Measurements from ENCODE around the gene NTMT1.

The NTMT1 gene

GRCh38 chr9:129637102-129637501, 11.1 kb downstream of the NTMT1 start:
- Histone ChIP-seq H3K4me3 (ENCODE audit: low read length) (no peak overlapping the region), H3K27me3 (ENCODE audit: control insufficient read depth, insufficient read depth, low read length) (no peaks in the 10 kb centered on the region), H3K36me3 (ENCODE audit: control insufficient read depth, insufficient read depth, low read length) (peaks cover 31% of the 10 kb centered on the region), H3K9ac (ENCODE audit: low read length) (no peak overlapping the region), H3K4me1 (ENCODE audit: control insufficient read depth, insufficient read depth, low read length) (peaks cover 24% of the 10 kb centered on the region), H3K9me3 (ENCODE audit: control insufficient read depth, low read length) (no peaks in the 10 kb centered on the region)

- H3K36me3 ChIP-seq (ENCODE audit: control insufficient read depth, insufficient read depth, low read length) = peaks cover 24% of the 10 kb centered on the region
- H3K4me1 ChIP-seq (ENCODE audit: control insufficient read depth, insufficient read depth, low read length) = peaks cover 24% of the 10 kb centered on the region
- H3K27me3 ChIP-seq (ENCODE audit: control insufficient read depth, insufficient read depth, low read length) = no peaks in the 10 kb centered on the region
- H3K4me3 ChIP-seq (ENCODE audit: low read length) = no peak overlapping the region
- no peaks in the 10 kb centered on the region for H3K9me3 ChIP-seq (ENCODE audit: control insufficient read depth, low read length)
- H3K9ac ChIP-seq (ENCODE audit: low read length) = no peak overlapping the region
These were observed 11.9 kb downstream of the NTMT1 start for GRCh38 chr9:129637673-129638439.

- Histone ChIP-seq H3K27me3 (ENCODE audit: control insufficient read depth, insufficient read depth, low read length) (no peaks in the 10 kb centered on the region), H3K4me3 (ENCODE audit: low read length) (no peak overlapping the region), H3K36me3 (ENCODE audit: control insufficient read depth, insufficient read depth, low read length) (peaks cover 19% of the 10 kb centered on the region), H3K9me3 (ENCODE audit: control insufficient read depth, low read length) (no peaks in the 10 kb centered on the region), H3K4me1 (ENCODE audit: control insufficient read depth, insufficient read depth, low read length) (peaks cover 24% of the 10 kb centered on the region), H3K9ac (ENCODE audit: low read length) (no peak overlapping the region)
These were observed 13.2 kb downstream of the NTMT1 start for GRCh38 chr9:129639034-129639630.

DNA sequence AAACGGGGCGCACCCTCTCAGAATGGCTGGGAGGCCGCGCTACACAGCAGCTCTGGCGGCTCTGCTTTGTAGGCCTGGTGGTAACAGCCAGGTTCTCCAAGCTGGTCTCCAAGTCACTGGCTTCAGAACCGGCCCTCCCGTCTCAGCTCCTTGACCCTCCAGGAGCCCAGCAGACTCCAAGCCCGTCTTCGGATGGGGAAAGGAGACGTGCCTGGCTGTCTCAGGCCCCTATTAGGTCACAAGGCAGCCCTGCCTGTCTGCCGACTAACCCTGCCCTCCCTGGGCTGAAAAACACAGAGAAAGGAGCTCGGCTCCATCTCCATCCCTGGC, 13.8 kb downstream of the NTMT1 start:
- H3K4me3 ChIP-seq (ENCODE audit: low read length) = no peak overlapping the region
- H3K9me3 ChIP-seq (ENCODE audit: control insufficient read depth, low read length) = no peaks in the 10 kb centered on the region
- H3K27me3 ChIP-seq (ENCODE audit: control insufficient read depth, insufficient read depth, low read length) = no peaks in the 10 kb centered on the region
- H3K36me3 ChIP-seq (ENCODE audit: control insufficient read depth, insufficient read depth, low read length) = peaks cover 18% of the 10 kb centered on the region
- peak overlapping the region; percentile 28 for H3K9ac ChIP-seq (ENCODE audit: low read length)
- peaks cover 24% of the 10 kb centered on the region for H3K4me1 ChIP-seq (ENCODE audit: control insufficient read depth, insufficient read depth, low read length)

DNA sequence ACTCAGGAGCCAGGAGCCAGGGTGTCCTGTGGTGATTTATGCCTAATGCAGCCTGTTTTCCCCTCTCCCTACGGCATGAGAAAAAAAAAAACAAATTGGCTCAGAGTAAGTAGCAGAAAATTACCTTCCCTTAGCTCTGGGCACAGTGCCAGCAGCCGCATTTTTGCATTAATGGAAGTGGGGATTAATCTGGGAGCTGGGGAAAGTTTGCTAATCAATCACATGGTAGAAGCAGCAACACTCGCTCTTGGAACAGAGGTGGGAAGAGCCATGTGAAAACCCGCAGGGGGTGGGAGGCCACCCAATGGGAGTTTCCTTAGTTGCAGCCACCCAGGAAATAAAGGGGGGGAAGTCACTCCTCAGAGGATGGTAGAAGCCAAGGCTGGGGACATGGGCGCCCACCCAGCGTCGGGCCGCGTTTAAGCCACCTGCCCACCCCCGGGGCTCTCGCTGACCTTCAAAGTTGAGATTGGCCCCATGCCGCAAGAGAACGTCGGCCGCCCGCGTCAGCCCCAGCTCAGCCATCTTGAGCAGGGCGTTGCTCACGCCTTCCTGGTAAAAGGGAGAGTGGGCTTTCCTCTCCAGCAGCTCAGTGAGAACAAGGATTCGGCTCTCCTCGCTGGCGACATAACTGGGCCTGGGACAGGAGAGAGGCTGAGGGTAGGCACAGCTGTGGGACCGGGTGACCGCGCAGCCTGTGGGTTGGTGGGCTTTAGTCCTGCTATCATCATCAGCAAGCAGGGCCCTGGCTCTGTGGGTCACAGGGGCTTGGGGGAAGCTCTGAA, 14.3 kb downstream of the NTMT1 start:
- Histone ChIP-seq H3K9me3 (ENCODE audit: control insufficient read depth, low read length) (no peaks in the 10 kb centered on the region), H3K4me1 (ENCODE audit: control insufficient read depth, insufficient read depth, low read length) (peaks cover 24% of the 10 kb centered on the region), H3K36me3 (ENCODE audit: control insufficient read depth, insufficient read depth, low read length) (peaks cover 18% of the 10 kb centered on the region), H3K4me3 (ENCODE audit: low read length) (peak overlapping the region; percentile 71), H3K9ac (ENCODE audit: low read length) (peak overlapping the region; percentile 84), H3K27me3 (ENCODE audit: control insufficient read depth, insufficient read depth, low read length) (no peaks in the 10 kb centered on the region)

DNA sequence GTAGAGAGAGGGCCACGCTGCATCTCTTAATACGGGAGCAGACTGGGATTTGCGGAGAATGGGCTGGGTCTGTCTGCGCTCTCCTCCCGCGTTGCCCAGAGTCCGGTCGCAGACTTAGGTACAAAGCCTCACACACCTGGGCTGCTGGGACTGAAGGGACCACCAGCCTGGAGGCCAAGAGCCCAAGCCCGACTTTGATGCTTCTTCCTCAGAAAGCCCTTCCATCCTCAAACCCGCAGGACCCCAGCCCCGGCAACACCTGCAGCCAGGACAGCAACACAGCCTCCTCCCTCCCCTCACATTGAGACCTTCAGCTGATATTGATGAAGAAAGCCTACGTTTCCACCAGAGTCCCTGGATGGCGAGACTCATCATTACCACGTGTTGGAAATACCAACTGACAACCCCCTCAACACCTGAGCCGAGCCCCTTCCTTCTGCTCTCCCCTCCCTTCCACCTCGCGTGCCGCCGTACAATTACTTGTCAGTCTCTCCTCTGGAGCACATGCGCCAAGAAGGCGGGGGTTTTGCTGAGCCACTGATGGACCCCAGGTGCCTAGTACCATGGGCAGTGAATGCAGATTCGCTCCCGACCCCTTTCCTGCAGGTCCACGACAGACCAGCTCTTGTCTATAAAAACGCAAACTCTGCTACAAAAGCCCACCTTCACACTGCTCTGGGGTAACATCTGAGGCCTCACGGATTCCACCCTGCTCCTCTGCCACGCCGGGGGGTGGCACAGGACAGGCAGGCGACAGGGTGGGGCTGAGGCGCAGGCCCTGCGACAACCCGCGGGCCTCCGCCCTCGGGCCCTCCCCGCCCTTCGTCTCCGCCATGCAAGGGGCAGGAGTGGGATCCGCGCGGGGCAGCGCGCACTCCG, 15.1 kb downstream of the NTMT1 start:
- H3K27me3 ChIP-seq (ENCODE audit: control insufficient read depth, insufficient read depth, low read length) = no peaks in the 10 kb centered on the region
- H3K4me3 ChIP-seq (ENCODE audit: low read length) = peak overlapping the region; percentile 71

DNA sequence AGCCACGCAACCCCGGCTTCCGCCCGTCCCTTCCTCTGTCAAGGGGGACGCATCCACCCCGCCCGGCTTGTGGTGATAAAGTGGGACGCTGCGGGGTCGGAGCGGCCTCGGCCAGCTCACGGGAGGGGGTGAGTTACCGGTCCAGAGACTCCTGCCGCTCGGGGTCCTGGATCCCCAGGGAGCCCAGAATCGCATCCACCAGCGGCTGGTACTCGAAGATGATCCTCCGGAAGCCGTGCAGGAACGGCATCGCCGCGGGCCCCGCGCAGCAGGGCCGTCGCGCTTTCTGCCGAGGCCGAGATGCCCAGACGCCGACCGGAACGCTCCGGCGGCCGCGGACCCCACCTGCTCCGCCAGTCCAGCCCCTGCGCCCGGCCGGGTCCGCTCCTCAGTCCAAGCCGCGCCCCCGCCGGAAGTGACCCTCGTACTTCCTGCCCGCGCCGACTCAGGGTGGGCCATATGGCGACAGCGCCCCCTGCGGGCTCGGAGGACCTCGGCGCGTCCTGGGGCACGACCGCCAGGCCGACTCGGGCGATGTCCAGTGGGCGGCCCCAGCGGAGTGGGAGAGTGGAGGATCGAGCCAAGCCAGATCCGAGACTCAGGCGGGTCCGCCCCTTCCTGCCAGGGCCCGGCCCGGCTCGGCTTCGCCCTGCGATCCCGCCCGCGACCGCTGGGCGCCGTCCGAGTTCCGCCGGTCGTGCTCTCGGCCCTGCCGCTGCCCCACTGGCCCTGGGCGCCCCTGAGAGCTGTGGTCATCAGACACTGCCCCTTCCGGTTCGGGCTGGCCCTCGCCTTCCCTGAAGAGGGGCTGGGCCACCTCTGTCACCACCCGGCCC, 16.0 kb downstream of the NTMT1 start, which contains the start of gene ASB6:
Gene ASB6, minus strand, starts transcription at position 402 of the 836 bp plus-strand sequence. Its CDS starts 152 bp downstream, at position 250.
- Histone ChIP-seq H3K9ac (ENCODE audit: low read length) (peak within 1 kb of the TSS; percentile 84), H3K27me3 (ENCODE audit: control insufficient read depth, insufficient read depth, low read length) (no peaks in the 10 kb centered on the region), H3K4me1 (ENCODE audit: control insufficient read depth, insufficient read depth, low read length) (peaks cover 24% of the 10 kb centered on the region), H3K4me3 (ENCODE audit: low read length) (peak within 1 kb of the TSS; percentile 71), H3K9me3 (ENCODE audit: control insufficient read depth, low read length) (no peaks in the 10 kb centered on the region), H3K36me3 (ENCODE audit: control insufficient read depth, insufficient read depth, low read length) (peaks cover 17% of the 10 kb centered on the region)

More for the DNA sequence above, 15.1 kb downstream of the NTMT1 start:
- H3K9ac ChIP-seq (ENCODE audit: low read length) = peak overlapping the region; percentile 84
- H3K9me3 ChIP-seq (ENCODE audit: control insufficient read depth, low read length) = no peaks in the 10 kb centered on the region
- H3K36me3 ChIP-seq (ENCODE audit: control insufficient read depth, insufficient read depth, low read length) = peaks cover 18% of the 10 kb centered on the region
- H3K4me1 ChIP-seq (ENCODE audit: control insufficient read depth, insufficient read depth, low read length) = peaks cover 24% of the 10 kb centered on the region

DNA sequence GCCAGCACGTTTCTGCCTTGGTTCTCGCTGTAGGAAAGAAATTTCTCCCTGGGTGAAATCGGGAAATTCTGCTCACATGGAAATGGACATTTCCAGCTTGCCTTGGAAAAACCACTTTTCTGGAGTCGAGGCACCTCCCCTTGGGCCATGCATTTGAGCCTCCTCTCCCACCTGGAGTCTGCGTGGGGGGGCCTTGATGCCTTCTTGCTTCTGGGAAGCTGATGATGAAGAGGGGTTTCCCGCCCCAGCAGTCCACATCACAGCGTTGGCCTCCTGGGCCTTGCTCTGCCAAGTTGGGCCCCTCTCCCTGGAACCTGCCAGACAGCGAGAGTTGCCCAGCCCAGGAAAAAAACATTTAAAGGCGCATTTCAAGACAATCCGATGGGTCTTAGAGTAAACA, 17.7 kb downstream of the NTMT1 start:
- no peak overlapping the region for H3K4me3 ChIP-seq (ENCODE audit: low read length)
- peaks cover 24% of the 10 kb centered on the region for H3K4me1 ChIP-seq (ENCODE audit: control insufficient read depth, insufficient read depth, low read length)
- no peaks in the 10 kb centered on the region for H3K27me3 ChIP-seq (ENCODE audit: control insufficient read depth, insufficient read depth, low read length)
- peaks cover 3% of the 10 kb centered on the region for H3K36me3 ChIP-seq (ENCODE audit: control insufficient read depth, insufficient read depth, low read length)
- H3K9ac ChIP-seq (ENCODE audit: low read length) = no peak overlapping the region
- no peaks in the 10 kb centered on the region for H3K9me3 ChIP-seq (ENCODE audit: control insufficient read depth, low read length)

GRCh38 chr9:129644365-129644764, 18.4 kb downstream of the NTMT1 start:
- no peaks in the 10 kb centered on the region for H3K36me3 ChIP-seq (ENCODE audit: control insufficient read depth, insufficient read depth, low read length)
- H3K4me3 ChIP-seq (ENCODE audit: low read length) = no peak overlapping the region
- H3K4me1 ChIP-seq (ENCODE audit: control insufficient read depth, insufficient read depth, low read length) = peaks cover 21% of the 10 kb centered on the region
- no peak overlapping the region for H3K9ac ChIP-seq (ENCODE audit: low read length)
- no peaks in the 10 kb centered on the region for H3K9me3 ChIP-seq (ENCODE audit: control insufficient read depth, low read length)
- H3K27me3 ChIP-seq (ENCODE audit: control insufficient read depth, insufficient read depth, low read length) = no peaks in the 10 kb centered on the region

DNA sequence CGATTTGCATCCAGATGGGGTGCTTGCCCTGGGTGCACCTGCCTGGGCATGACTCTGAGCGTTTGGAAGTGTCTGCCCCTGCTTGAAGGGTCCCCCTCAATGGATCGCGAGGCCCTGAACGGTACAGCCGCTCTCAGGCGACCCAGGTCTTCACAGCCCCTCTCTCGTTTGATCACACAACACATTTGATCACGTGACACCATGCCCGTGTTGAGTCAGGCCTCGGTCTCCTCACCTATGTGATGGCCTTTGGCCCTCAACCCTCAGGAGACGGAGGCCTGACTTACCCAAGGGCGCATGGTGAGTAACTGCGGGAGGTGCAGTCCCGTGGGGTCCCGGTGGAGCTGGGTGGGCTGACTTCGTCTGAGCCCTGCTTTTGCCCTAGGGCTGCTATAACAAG, 18.9 kb downstream of the NTMT1 start:
- H3K4me3 ChIP-seq (ENCODE audit: low read length) = no peak overlapping the region
- peaks cover 16% of the 10 kb centered on the region for H3K4me1 ChIP-seq (ENCODE audit: control insufficient read depth, insufficient read depth, low read length)
- H3K9ac ChIP-seq (ENCODE audit: low read length) = no peak overlapping the region
- no peaks in the 10 kb centered on the region for H3K27me3 ChIP-seq (ENCODE audit: control insufficient read depth, insufficient read depth, low read length)
- no peaks in the 10 kb centered on the region for H3K36me3 ChIP-seq (ENCODE audit: control insufficient read depth, insufficient read depth, low read length)
- H3K9me3 ChIP-seq (ENCODE audit: control insufficient read depth, low read length) = no peaks in the 10 kb centered on the region

DNA sequence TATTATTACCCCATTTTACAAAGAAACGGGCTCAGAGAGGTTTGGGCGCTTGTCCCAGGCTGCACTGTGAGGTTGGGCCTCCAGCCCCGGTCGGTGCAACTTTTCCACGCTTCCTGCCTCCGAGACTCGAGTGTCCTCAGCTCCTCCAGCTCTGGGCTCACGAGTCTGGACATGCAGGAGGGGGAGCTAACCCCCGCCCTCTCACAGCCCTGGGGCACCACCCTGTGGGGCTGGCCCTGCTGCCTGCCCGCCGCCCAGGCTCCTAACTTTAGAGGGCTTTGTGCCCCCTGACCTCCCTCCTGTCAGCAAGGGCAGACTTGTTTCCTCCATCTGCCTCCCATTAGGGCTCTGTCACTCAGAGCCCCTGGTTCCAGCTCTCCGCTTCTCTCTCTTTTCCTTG, 20.3 kb downstream of the NTMT1 start:
- H3K4me3 ChIP-seq (ENCODE audit: low read length) = no peak overlapping the region
- H3K4me1 ChIP-seq (ENCODE audit: control insufficient read depth, insufficient read depth, low read length) = peaks cover 2% of the 10 kb centered on the region

More for the DNA sequence above, 20.3 kb downstream of the NTMT1 start:
- Histone ChIP-seq H3K27me3 (ENCODE audit: control insufficient read depth, insufficient read depth, low read length) (no peaks in the 10 kb centered on the region), H3K9me3 (ENCODE audit: control insufficient read depth, low read length) (no peaks in the 10 kb centered on the region), H3K36me3 (ENCODE audit: control insufficient read depth, insufficient read depth, low read length) (no peaks in the 10 kb centered on the region), H3K9ac (ENCODE audit: low read length) (no peak overlapping the region)
